ENCODE results near the gene CPXM2.

GRCh38 chr10:123771877-123772644 lies 119.5 kb downstream of the CPXM2 start:
- TF ChIP-seq POLR2A (IDR thresholded peaks at IDR 0.05; ENCODE audit: low read depth, low read length) (no peak), POLR2AphosphoS5 (IDR thresholded peaks at IDR 0.05; ENCODE audit: low read depth, low read length) (no peak)
